Suprapubic skin (tissue), 4 donors: ENCODE data around the gene CCDC144A.
"Not testable (repeated sequence)": the region's sequence is repeated elsewhere in the genome, so short reads cannot be mapped to it uniquely, and the experiment has no call there.

Experiments
- EP300 ChIP-seq: sonication (generic); formaldehyde crosslinking; IDR thresholded peaks from one replicate; pipeline ENCODE4 v1.6.1; 2017; ENCODE audit warnings: antibody characterized with exemption
- POLR2A ChIP-seq, 2 donors: fragments of 450-650 bp; IDR thresholded peaks; one replicate each; pipeline ENCODE4 v1.6.1; 2017; ENCODE audit warnings: antibody characterized with exemption in 2 of 2, mild to moderate bottlenecking in 2 of 2, moderate library complexity in 2 of 2
- POLR2AphosphoS5 ChIP-seq, 3 donors: sonication (generic); formaldehyde crosslinking; IDR thresholded peaks; one replicate each; pipeline ENCODE4 v1.6.1; 2017; ENCODE audit warnings: antibody characterized with exemption in 3 of 3
- TF ChIP-seq, protein P1 (sequence below), 2 donors: fragments of 200-600 bp in 1 of 2; fragments of 450-650 bp in 1 of 2; sonication (generic) in 1 of 2; IDR thresholded peaks; one replicate each; pipeline ENCODE4 v1.5.1; 2016 to 2019; ENCODE audit warnings: antibody characterized with exemption in 2 of 2, mild to moderate bottlenecking in 1 of 2, moderate library complexity in 1 of 2

DNA sequence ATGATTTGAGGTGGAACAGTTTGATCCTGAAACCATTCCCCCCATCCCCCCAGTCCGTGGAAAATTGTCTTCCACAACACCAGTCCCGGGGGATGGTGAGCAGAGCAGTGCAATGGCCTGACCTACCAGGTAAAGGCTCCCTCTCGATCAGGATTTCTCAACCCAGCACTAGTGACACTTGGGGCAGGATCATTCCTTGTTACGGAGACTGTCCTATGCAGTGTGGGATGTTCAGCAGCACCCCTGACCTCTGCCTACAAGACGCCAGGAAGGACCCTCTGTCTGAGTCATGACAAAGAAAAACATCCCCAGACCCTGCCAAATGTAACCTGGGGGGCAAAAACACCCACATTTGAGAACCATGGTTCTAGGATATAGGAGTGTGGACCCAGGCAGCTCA, 114.8 kb downstream of the CCDC144A start:
- TF ChIP-seq, protein P1, sequence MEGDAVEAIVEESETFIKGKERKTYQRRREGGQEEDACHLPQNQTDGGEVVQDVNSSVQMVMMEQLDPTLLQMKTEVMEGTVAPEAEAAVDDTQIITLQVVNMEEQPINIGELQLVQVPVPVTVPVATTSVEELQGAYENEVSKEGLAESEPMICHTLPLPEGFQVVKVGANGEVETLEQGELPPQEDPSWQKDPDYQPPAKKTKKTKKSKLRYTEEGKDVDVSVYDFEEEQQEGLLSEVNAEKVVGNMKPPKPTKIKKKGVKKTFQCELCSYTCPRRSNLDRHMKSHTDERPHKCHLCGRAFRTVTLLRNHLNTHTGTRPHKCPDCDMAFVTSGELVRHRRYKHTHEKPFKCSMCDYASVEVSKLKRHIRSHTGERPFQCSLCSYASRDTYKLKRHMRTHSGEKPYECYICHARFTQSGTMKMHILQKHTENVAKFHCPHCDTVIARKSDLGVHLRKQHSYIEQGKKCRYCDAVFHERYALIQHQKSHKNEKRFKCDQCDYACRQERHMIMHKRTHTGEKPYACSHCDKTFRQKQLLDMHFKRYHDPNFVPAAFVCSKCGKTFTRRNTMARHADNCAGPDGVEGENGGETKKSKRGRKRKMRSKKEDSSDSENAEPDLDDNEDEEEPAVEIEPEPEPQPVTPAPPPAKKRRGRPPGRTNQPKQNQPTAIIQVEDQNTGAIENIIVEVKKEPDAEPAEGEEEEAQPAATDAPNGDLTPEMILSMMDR (IDR thresholded peaks at IDR 0.05), result not testable (repeated sequence)
- not testable (repeated sequence) for TF ChIP-seq POLR2AphosphoS5 (IDR thresholded peaks at IDR 0.05); EP300; POLR2A (IDR thresholded peaks at IDR 0.05)
